Measurements from ENCODE around the gene TRIML2. TPM values are rescaled to one million over a fixed set of nuclear protein-coding genes. Genes with fewer than 3 reads are reported as not detected.

TRIML2 gene
- polyA plus RNA-seq, 2 of the 4 experiments (the other 2 are of a cell fraction): 53.7 to 56.2 TPM

DNA sequence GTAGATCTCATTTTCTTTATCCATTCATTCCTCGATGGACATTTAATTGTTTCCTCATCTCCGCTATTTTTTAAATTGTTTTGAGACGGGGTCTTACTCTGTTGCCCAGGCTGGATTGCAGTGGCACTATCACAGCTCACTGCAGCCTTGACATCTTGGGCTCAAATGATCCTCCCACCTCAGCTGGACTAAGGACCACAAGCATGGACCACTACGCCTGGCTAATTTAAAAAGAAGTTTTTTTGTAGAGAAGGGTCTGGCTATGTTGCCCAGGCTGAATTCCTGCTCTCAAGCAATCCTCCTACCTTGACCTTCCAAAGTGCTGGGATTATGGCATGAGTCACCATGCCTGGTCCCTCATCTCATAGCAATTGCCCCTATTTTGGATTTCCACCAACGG lies 22.8 kb upstream of the TRIML2 start:
- FAIRE-seq: no peak

GRCh38 chr4:188130355-188130754 lies 21.0 kb upstream of the TRIML2 start:
- DNase-seq (ENCODE audit: low read depth in 1 of 2, low spot score in 1 of 2) (peak in 1 of 2 experiments; percentile 30), ATAC-seq (peak in 1 of 2 experiments; percentile 41; a peak in 1 of 6 replicates), FAIRE-seq (no peak)
- H3K4me1 ChIP-seq: peaks cover 14% of the 10 kb centered on the region
- H3K9me3 ChIP-seq: no peaks in the 10 kb centered on the region
- H3K4me2 ChIP-seq: no peak overlapping the region
- TF ChIP-seq POLR2AphosphoS2 (conservative IDR thresholded peaks at IDR 0.05; ENCODE audit: low read length): no peak
- TF ChIP-seq ZSCAN20 (CRISPR knock-in tag; IDR thresholded peaks at IDR 0.05): no peak
- H3K27ac ChIP-seq: no peak overlapping the region
- POLR2A ChIA-PET: no interaction called here
- CTCF ChIA-PET: no interaction called here
- H3K4me3 ChIP-seq: no peak overlapping the region
- 69% methylated on average over 4 of the region's 4 CpGs for WGBS (ENCODE audit: missing lambda C conversion rate)

More for the DNA sequence above, 22.8 kb upstream of the TRIML2 start:
- Histone ChIP-seq H3K4me1 (peaks cover 10% of the 10 kb centered on the region), H3K4me2 (no peak overlapping the region), H3K27ac (no peak overlapping the region), H3K4me3 (no peak overlapping the region), H3K9me3 (no peaks in the 10 kb centered on the region)
- POLR2A ChIA-PET: no interaction called here
- WGBS (ENCODE audit: missing lambda C conversion rate): 79% methylated on average over 5 of the region's 5 CpGs
- CTCF ChIA-PET: no interaction called here
- DNase-seq (ENCODE audit: low read depth in 1 of 2, low spot score in 1 of 2) (no peak), ATAC-seq (no peak)
- TF ChIP-seq CHD4 (IDR thresholded peaks at IDR 0.05; ENCODE audit: borderline replicate concordance): no peak
- TF ChIP-seq HOXB13 (CRISPR knock-in tag; IDR thresholded peaks at IDR 0.05; ENCODE audit: low read depth): no peak
- TF ChIP-seq ELK1 (IDR thresholded peaks at IDR 0.05; ENCODE audit: low read depth, low read length): no peak
- no peak for TF ChIP-seq FOXS1 (CRISPR knock-in tag; IDR thresholded peaks at IDR 0.05)
- no peak for TF ChIP-seq CBX8 (IDR thresholded peaks at IDR 0.05)
- TF ChIP-seq ZC3H11A (IDR thresholded peaks at IDR 0.05): no peak
- no peak for TF ChIP-seq HDAC2 (IDR thresholded peaks at IDR 0.05)
- TF ChIP-seq BHLHE40 (IDR thresholded peaks at IDR 0.05; ENCODE audit: low read depth, low read length): no peak
- no peak for TF ChIP-seq REST (IDR thresholded peaks at IDR 0.05)
- TF ChIP-seq GATA3 (IDR thresholded peaks at IDR 0.05; ENCODE audit: borderline replicate concordance): no peak
- TF ChIP-seq CBX2 (IDR thresholded peaks at IDR 0.05; ENCODE audit: borderline replicate concordance, low read depth): no peak
- no peak for TF ChIP-seq HEYL (CRISPR knock-in tag; IDR thresholded peaks at IDR 0.05)
- no peak for TF ChIP-seq TP53 (CRISPR knock-in tag; IDR thresholded peaks at IDR 0.05)

DNA sequence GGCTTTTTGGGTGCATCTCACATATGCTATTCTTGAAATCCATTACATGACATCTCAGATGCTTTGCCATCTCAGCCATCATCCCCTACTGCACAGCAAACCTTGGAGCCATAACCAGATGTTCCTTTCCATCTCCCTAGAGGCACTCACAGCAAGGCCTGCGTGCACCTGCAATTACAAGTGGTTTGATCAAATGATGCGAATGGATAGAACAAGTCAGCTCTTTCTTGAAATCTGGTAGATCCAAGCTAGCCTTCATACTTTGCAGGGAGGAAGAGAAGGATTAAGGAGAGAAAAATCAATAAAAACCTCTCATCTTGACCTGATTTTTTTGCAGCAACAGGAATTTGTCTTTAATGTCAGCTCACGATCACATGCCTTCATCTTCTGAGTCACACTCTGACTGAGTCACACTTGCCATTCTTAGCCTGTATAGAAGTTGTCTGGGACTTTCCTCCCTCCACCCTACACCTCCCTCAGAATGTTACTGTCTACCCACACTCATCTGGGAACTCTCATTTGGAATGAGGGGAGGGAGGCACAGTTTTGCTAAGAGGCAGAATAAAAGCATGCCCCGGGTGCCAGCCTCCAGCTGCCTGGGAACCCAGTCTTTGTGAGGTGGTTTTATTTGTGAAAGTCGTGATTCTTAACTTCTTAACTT lies 17.9 kb upstream of the TRIML2 start:
- DNase-seq (ENCODE audit: low read depth in 1 of 2, low spot score in 1 of 2) (peak; percentile 44 to 67), ATAC-seq (peak; percentile 98 to 100), FAIRE-seq (no peak)
- TF ChIP-seq FOSL2 (IDR thresholded peaks at IDR 0.05) (peak; percentile 89), FOSL2 (CRISPR knock-in tag; IDR thresholded peaks at IDR 0.05) (peak; percentile 83), MAFK (IDR thresholded peaks at IDR 0.05; ENCODE audit: partially characterized antibody) (peak; percentile 23), JUNB (IDR thresholded peaks at IDR 0.05) (peak; percentile 76), HDAC2 (IDR thresholded peaks at IDR 0.05) (no peak), SMC3 (IDR thresholded peaks at IDR 0.05) (0 out of 3 replicates have a peak, but pooled peaks have one; percentile 7), MAZ (IDR thresholded peaks at IDR 0.05; ENCODE audit: borderline replicate concordance, low read depth, low read length) (no peak)
- peak overlapping the region; percentile 56 for H3K4me2 ChIP-seq
- WGBS (ENCODE audit: missing lambda C conversion rate): 31% methylated on average over 5 of the region's 5 CpGs
- peak overlapping the region; percentile 63 to 85 for H3K27ac ChIP-seq
- no peak overlapping the region for H3K4me3 ChIP-seq
- no peaks in the 10 kb centered on the region for H3K9me3 ChIP-seq
- POLR2A ChIA-PET: no interaction called here
- H3K4me1 ChIP-seq: peaks cover 14% of the 10 kb centered on the region
- CTCF ChIA-PET: no interaction called here
